ENCODE data around the gene S100A16.

The S100A16 gene

GRCh38 chr1:153614189-153614900 lies 1.4 kb upstream of the S100A16 start:
- H3K27ac ChIP-seq, result no peak overlapping the region
- TF ChIP-seq, protein P1, sequence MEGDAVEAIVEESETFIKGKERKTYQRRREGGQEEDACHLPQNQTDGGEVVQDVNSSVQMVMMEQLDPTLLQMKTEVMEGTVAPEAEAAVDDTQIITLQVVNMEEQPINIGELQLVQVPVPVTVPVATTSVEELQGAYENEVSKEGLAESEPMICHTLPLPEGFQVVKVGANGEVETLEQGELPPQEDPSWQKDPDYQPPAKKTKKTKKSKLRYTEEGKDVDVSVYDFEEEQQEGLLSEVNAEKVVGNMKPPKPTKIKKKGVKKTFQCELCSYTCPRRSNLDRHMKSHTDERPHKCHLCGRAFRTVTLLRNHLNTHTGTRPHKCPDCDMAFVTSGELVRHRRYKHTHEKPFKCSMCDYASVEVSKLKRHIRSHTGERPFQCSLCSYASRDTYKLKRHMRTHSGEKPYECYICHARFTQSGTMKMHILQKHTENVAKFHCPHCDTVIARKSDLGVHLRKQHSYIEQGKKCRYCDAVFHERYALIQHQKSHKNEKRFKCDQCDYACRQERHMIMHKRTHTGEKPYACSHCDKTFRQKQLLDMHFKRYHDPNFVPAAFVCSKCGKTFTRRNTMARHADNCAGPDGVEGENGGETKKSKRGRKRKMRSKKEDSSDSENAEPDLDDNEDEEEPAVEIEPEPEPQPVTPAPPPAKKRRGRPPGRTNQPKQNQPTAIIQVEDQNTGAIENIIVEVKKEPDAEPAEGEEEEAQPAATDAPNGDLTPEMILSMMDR (conservative IDR thresholded peaks at IDR 0.05), result no peak

- TF ChIP-seq, protein P1 (conservative IDR thresholded peaks at IDR 0.05), result no peak
- H3K27ac ChIP-seq, result no peak overlapping the region
Observed at GRCh38 chr1:153613406-153613805, 469 bp upstream of the S100A16 start.

GRCh38 chr1:153612111-153612754 lies 704 bp downstream of the S100A16 start:
- no peak overlapping the region for H3K27ac ChIP-seq

GRCh38 chr1:153611356-153611755 lies 1.6 kb downstream of the S100A16 start:
- no peak overlapping the region for H3K27ac ChIP-seq
- TF ChIP-seq, protein P1 (conservative IDR thresholded peaks at IDR 0.05), result no peak

More at GRCh38 chr1:153612111-153612754, 704 bp downstream of the S100A16 start:
- TF ChIP-seq, protein P1 (conservative IDR thresholded peaks at IDR 0.05), result no peak

DNA sequence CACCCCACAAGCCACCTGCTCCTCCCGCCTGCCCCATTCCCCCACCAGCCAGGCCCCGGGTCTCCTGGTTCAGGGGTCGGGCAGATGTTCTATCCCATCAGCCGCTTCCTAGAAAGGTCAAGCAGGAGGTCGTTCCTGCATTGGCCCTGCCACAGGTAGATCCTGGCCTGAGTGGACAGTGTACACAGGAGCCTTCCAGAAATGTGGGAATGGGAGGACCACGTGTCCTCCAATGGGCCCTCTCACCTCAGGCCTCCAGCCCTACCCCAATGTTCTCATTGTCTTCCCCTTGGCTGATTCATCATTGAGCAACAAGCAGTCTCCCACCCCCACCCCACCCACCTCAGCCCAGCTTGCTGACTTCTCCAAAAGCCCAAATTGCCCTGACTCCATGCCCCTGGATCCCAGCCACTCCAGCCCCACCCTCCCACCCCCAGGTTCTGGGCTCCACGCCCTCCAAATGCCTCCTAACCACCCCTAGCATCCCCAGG lies 2.1 kb downstream of the S100A16 start:
- no peak overlapping the region for H3K27ac ChIP-seq
- TF ChIP-seq, protein P1 (conservative IDR thresholded peaks at IDR 0.05), result no peak

- H3K27ac ChIP-seq, result no peak overlapping the region
- TF ChIP-seq, protein P1 (conservative IDR thresholded peaks at IDR 0.05), result no peak
Observed at GRCh38 chr1:153610334-153610733, 2.6 kb downstream of the S100A16 start.

- TF ChIP-seq, protein P1 (conservative IDR thresholded peaks at IDR 0.05), result no peak
- H3K27ac ChIP-seq, result no peak overlapping the region
Observed at GRCh38 chr1:153609585-153609907, 3.4 kb downstream of the S100A16 start.

All from VCaP (cell line).